PFSK-1 (cell line): ENCODE measurements around the gene FAM180A.

ENCODE experiments used
- FOXP2 ChIP-seq: optimal IDR thresholded peaks from 2 replicates; pipeline ENCODE3; 2011; ENCODE audit warnings: borderline replicate concordance, control low read depth, inconsistent platforms; ENCODE audit not compliant: insufficient read depth; ENCODE audit errors: extremely low read length, extremely low read depth
- POLR2AphosphoS5 ChIP-seq: IDR thresholded peaks from 2 replicates; pipeline ENCODE4 v1.6.1; 2012; ENCODE audit warnings: low read depth, mild to moderate bottlenecking, control low read depth, low read length, moderate library complexity

- TF ChIP-seq POLR2AphosphoS5 = no peak
- TF ChIP-seq FOXP2 = no peak
Measured at GRCh38 chr7:135747366-135747765, 1.2 kb downstream of the FAM180A start.
